Neutrophil (primary cell): ENCODE results near the gene BCR.
A peak's percentile ranks its signal among the peaks of the same experiment; 100 is the strongest.
"Not testable (repeated sequence)": the region's sequence is repeated elsewhere in the genome, so short reads cannot be mapped to it uniquely, and the experiment has no call there.

ENCODE experiments used
- H3K27ac ChIP-seq: fragments of 200-600 bp; sonication (generic); 2 replicates; pipeline ENCODE4 v1.5.1; 2016; ENCODE audit warnings: mild to moderate bottlenecking, moderate library complexity
- H3K27me3 ChIP-seq: fragments of 200-600 bp; sonication (generic); 2 replicates; pipeline ENCODE4 v1.6.0; 2016; ENCODE audit warnings: mild to moderate bottlenecking
- H3K36me3 ChIP-seq: fragments of 200-600 bp; sonication (generic); 2 replicates; pipeline ENCODE4 v1.5.1; 2017
- H3K4me1 ChIP-seq, 2 experiments: fragments of 200-600 bp in 1 of 2; sonication (generic) in 1 of 2; 1 replicate in 1 of 2; 2 replicates in 1 of 2; pipeline versions ENCODE4 v1.5.1 to v1.6.1; 2013 to 2016; ENCODE audit warnings: low read depth in 1 of 2, low read length in 1 of 2, mild to moderate bottlenecking in 1 of 2, moderate library complexity in 1 of 2; ENCODE audit not compliant: control insufficient read depth in 1 of 2, insufficient read depth in 1 of 2
- H3K4me3 ChIP-seq, 2 experiments: fragments of 200-600 bp in 1 of 2; sonication (generic) in 1 of 2; 1 replicate in 1 of 2; 2 replicates in 1 of 2; pipeline ENCODE4 v1.5.1; 2013 to 2016; ENCODE audit warnings: low read depth in 1 of 2, low read length in 1 of 2, mild to moderate bottlenecking in 1 of 2, moderate library complexity in 1 of 2
- H3K9me3 ChIP-seq: fragments of 200-600 bp; sonication (generic); 2 replicates; pipeline ENCODE4 v1.5.1; 2016
- CTCF ChIP-seq: fragments of 200-600 bp; sonication (generic); IDR thresholded peaks from 2 replicates; pipeline ENCODE4 v1.5.1; 2016; ENCODE audit warnings: antibody characterized with exemption

Gene BCR

DNA sequence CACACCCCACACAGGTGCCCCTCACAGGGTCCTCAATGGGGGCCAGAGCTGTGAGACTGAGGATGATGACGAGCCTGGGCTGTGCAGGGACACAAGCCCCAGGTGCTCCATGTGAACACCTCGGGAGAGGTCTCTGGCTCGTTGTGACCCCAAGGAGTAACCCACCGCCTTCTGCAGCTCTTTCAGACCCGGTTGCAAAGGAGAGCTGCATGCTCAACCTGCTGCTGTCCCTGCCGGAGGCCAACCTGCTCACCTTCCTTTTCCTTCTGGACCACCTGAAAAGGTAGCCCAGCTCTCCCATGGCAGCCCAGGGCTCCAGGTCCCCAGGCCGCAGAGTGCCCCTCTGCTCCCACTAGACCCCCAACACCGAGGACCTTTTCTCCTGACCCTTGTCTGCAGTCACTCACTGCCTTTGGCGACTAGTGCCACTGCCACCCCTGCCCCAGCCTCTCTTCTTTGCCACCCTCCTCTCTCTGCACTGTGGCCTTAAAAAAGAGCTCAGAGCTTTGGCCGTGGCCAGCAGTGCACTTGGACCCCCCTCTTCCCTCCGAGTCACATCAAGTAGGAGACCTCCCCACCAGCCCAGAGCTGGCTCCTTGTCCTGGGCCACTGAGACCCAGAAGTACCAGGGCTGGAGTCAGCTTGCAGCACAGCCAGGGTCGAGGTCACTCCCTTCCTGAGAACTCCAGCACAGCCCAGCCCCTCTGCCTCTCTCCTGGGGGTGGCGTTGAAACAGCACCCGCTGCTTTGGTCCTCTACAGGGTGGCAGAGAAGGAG lies 133.7 kb downstream of the BCR start:
- no peak overlapping the region for H3K27ac ChIP-seq
- peaks cover 57% of the 10 kb centered on the region for H3K36me3 ChIP-seq
- no peaks in the 10 kb centered on the region for H3K9me3 ChIP-seq
- no peaks in the 10 kb centered on the region for H3K27me3 ChIP-seq
- no peaks in the 10 kb centered on the region for H3K4me1 ChIP-seq
- H3K4me3 ChIP-seq: no peak overlapping the region
- no peak for TF ChIP-seq CTCF

DNA sequence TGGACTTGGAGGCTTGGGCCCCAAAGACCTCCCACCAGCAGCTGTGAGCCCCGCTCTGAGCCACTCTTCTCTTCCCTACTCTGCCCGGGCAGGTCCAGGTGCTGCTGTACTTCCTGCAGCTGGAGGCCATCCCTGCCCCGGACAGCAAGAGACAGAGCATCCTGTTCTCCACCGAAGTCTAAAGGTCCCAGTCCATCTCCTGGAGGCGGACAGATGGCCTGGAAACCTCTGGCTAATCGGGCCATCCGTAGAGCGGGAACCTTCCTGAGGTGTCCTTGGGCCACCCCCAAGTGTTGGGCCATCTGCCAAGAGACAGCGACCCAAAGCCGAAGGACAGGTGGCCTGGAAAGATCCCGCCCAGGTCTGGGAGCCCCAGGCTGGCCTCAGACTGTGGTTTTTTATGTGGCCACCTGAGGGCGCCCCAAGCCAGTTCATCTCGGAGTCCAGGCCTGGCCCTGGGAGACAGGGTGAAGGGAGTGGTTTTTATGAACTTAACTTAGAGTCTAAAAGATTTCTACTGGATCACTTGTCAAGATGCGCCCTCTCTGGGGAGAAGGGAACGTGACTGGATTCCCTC lies 135.1 kb downstream of the BCR start:
- H3K4me1 ChIP-seq: no peaks in the 10 kb centered on the region
- H3K4me3 ChIP-seq: no peak overlapping the region
- no peaks in the 10 kb centered on the region for H3K9me3 ChIP-seq
- H3K27ac ChIP-seq: no peak overlapping the region
- peaks cover 55% of the 10 kb centered on the region for H3K36me3 ChIP-seq
- TF ChIP-seq CTCF: peak; percentile 36
- H3K27me3 ChIP-seq: no peaks in the 10 kb centered on the region

DNA sequence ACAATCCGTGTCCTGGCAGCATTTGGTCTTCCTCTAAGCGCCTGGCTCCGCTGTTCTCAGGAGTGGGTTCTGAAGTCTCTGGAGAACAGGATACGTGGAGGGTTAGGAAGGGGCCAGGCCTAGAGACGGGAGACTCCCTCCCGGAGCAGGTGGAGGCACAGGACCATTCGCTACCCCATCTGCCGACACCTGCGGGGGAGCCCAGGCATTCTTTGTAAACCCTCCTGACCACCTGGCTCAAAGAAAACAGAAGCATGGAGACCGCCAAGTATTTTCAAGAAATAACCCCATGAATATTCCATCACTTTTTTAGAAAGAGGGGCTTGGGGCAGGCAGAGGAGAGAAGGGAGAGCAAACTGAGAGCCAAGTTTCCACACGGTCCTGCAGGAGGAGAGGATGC lies 136.3 kb downstream of the BCR start:
- H3K4me3 ChIP-seq, H3K27me3 ChIP-seq, H3K27ac ChIP-seq, H3K9me3 ChIP-seq, H3K4me1 ChIP-seq: not testable (repeated sequence)
- H3K36me3 ChIP-seq: peaks cover 48% of the 10 kb centered on the region

GRCh38 chr22:23318316-23318715 lies 138.0 kb downstream of the BCR start:
- H3K4me1 ChIP-seq, H3K9me3 ChIP-seq: not testable (repeated sequence)

GRCh38 chr22:23322497-23323080 lies 142.3 kb downstream of the BCR start:
- not testable (repeated sequence) for H3K9me3 ChIP-seq, H3K4me3 ChIP-seq, H3K36me3 ChIP-seq, H3K27ac ChIP-seq, H3K4me1 ChIP-seq, H3K27me3 ChIP-seq

More at GRCh38 chr22:23318316-23318715, 138.0 kb downstream of the BCR start:
- not testable (repeated sequence) for H3K4me3 ChIP-seq, H3K27ac ChIP-seq, H3K27me3 ChIP-seq
- peaks cover 31% of the 10 kb centered on the region for H3K36me3 ChIP-seq

DNA sequence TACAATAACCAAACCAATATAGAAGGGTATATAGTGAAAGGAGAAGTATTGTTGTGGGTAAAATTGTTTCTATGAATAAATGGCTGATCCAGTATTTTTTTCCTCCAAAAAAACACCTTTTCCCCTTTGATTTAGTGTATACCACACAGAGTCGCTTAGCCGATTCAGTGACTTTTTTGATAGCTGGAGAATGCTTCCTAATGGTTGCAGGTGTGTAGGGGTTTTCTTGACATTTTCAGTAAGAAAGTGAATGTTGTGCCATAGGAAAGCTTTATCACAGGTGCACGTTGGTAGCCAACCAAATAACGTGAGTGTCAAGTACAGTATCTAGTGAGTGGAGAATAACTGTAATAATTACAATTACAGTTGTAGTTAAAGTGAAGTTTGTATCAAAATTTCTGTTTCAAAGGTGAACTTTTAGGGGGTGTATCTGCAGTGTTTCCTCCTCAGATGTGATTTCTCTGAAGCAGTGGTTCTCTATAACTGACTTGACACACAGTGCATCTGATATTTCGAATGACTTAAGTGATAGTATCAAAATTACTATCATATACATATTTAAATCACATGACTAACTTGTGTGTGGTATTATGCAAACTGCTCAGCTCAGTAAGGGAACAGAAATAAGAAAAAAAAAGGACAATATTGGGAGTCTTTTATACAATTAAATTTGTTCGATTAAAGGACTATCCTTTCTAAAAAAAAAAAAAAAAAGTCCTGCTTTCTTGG lies 143.8 kb downstream of the BCR start:
- H3K4me3 ChIP-seq, H3K9me3 ChIP-seq, H3K4me1 ChIP-seq, H3K36me3 ChIP-seq, H3K27me3 ChIP-seq, H3K27ac ChIP-seq: not testable (repeated sequence)

DNA sequence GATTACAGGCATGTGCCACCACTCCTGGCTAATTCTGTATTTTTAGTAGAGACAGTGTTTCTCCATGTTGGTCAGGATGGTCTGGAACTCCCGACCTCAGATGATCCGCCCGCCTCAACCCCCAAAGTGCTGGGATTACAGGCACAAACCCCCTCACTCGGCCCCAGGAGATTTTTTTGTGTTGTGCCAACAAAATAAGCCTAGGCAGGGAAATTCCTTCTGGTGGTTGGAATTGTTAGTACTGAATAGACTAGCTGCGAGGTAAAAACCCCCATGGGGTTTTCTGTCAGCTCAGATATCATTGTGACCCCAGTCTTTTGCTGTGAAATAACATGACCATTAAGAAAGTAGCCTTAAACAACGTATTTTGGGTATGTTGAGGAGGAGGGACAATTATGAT lies 144.9 kb downstream of the BCR start:
- no peak overlapping the region for H3K27ac ChIP-seq
- H3K4me1 ChIP-seq: no peaks in the 10 kb centered on the region
- no peaks in the 10 kb centered on the region for H3K36me3 ChIP-seq
- H3K9me3 ChIP-seq: no peaks in the 10 kb centered on the region
- H3K27me3 ChIP-seq: no peaks in the 10 kb centered on the region
- no peak for TF ChIP-seq CTCF
- H3K4me3 ChIP-seq: no peak overlapping the region

GRCh38 chr22:23333822-23334221 lies 153.5 kb downstream of the BCR start:
- H3K9me3 ChIP-seq: not testable (repeated sequence)

GRCh38 chr22:23337672-23338071 lies 157.4 kb downstream of the BCR start:
- not testable (repeated sequence) for H3K27ac ChIP-seq, H3K36me3 ChIP-seq, H3K27me3 ChIP-seq, H3K4me3 ChIP-seq, H3K9me3 ChIP-seq, H3K4me1 ChIP-seq

More at GRCh38 chr22:23333822-23334221, 153.5 kb downstream of the BCR start:
- not testable (repeated sequence) for H3K4me3 ChIP-seq, H3K27ac ChIP-seq, H3K4me1 ChIP-seq, H3K27me3 ChIP-seq, H3K36me3 ChIP-seq

DNA sequence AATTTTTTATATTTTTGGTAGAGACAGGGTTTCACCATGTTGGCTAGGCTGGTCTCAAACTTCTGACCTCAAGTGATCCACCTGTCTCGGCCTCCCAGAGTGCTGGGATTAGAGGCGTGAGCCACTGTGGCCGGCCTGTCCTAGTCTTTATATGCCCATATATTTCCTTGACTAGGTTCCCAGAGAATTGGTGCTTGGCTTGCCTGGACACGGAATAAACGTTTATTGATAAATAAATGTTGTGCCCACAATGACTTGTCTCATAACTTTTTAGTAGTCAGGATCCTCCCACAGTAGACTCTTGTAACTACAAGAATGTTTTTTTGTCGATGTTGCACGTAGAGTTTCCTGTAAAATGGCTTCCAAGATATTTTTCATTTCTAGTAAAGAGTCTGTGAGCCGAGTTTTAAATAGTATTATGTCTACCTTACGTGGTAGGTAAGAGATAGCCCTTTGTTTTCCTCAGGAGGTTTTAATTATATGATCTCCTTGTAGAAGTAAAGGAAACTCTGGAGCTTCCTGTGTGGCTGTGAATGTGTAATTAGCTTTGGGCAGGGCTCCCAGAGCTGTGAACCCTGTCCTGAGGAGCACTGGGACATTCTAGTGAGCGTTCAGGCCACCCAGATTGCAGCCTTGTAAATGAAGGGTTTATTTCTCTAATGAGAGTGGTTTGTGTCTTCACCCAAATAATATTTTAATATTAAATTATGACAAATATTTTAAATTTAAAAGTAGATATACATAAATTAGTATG lies 161.8 kb downstream of the BCR start:
- H3K4me3 ChIP-seq, H3K4me1 ChIP-seq, H3K27me3 ChIP-seq, H3K27ac ChIP-seq, H3K9me3 ChIP-seq, H3K36me3 ChIP-seq: not testable (repeated sequence)
